Fibroblast of skin of back (primary cell): ENCODE results near the gene BFAR.
A peak's percentile ranks its signal among the peaks of the same experiment; 100 is the strongest.
"Not testable (repeated sequence)": the region's sequence is repeated elsewhere in the genome, so short reads cannot be mapped to it uniquely, and the experiment has no call there.

Experiments
- DNase-seq: peaks from one replicate; pipeline ENCODE4 v3.0.0-alpha.2; 2013

BFAR gene

DNA sequence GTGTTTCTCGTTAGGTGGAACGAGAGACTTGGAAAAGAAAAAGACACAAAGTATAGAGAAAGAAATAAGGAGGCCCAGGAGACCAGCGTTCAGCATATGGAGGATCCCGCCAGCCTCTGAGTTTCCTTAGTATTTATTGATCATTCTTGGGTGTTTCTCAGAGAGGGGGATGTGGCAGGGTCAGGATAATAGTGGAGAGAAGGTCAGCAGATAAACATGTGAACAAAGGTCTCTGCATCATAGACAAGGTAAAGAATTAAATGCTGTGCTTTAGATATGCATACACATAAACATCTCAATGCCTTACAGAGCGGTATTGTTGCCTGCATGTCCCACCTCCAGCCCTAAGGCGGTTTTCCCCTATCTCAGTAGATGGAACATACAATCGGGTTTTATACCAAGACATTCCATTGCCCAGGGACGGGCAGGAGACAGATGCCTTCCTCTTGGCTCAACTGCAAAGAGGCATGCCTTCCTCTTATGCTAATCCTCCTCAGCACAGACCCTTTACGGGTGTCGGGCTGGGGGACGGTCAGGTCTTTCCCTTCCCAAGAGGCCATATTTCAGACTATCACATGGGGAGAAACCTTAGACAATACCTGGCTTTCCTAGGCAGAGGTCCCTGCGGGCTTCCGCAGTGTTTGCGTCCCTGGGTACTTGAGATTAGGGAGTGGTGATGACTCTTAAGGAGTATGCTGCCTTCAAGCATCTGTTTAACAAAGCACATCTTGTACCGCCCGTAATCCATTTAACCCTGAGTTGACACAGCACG, 3.6 kb downstream of the BFAR start:
- not testable (repeated sequence) for DNase-seq

DNA sequence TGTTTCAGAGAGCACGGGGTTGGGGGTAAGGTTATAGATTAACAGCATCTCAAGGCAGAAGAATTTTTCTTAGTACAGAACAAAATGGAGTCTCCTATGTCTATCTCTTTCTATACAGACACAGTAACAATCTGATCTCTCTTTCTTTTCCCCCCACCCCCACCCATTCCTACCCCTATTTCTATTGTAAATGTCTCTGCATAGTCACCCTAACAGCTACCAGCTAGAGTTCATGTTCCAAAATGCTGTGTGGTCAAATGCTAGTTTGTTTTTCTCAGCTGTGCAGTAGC, 4.1 kb downstream of the BFAR start:
- DNase-seq, result not testable (repeated sequence)

DNA sequence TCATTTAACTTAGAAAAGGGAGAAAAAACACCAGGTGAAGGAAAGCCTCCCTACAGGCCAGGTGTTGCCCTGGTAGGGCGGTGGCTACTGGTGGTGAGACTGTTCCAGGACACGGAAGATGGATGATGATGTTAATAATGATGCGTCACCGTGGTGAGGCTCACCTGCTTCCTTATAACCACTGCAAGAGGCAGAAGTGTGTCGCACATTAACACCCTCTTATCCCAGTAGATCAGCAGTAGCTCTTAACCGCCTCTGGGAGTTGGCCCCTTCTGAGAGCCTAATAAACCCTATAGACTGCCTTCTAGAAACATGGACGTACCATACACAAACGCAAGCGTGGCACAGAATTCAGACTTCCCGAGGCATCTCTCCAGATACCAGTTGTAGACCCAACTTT, 7.8 kb downstream of the BFAR start:
- no peak for DNase-seq

DNA sequence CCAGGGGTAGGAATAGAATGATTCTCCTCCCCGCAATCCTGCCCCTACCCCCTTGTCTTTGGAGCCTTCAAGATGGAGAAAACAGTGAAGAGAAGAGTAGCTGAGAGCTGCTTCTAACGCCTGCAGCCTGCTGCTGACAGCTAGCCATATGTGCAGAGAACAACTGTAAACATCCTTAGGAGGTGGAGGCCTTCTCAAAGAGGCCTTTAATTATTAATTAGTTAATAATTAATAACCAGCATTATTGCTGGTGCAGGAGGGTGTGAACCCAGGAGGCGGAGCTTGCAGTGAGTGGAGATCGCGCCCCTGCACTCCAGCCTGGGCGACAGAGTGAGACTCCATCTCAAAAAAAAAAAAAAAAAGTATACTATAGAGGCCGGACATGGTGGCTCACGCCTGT, 8.5 kb downstream of the BFAR start:
- DNase-seq, result no peak

DNA sequence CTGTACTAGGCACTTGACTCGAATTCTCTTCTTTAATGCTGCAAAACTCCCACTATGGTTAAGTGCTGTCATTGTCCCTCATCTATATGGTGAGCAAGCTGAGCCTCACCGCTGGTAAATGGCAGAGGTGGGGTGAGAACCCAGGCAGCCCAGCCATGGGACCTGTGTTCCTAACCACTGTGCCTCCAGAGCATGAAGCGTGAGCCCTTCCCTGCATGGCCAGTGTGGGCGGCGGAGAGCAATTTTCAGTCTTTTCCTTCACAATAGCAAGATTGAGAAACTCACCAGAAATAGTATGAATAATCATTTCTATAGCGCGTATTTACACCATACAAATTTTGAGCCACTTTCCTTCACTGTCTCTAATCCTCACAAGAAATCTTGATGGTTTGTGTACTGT, 9.2 kb downstream of the BFAR start:
- no peak for DNase-seq

DNA sequence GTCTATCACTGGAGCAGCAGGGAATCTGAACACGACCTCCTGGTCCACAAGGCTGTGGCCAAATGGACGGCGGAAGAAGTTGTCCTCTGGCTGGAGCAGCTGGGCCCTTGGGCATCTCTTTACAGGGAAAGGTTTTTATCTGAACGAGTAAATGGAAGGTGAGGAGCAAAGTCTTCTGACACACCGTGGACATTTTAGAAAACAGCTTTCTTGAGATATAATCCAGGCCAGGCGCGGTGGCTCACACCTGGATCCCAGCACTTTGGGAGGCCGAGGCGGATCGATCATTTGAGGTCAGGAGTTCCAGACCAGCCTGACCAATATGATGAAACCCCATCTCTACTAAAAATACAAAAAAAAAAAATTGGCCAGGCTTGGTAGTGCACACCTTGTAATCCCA, 17.1 kb downstream of the BFAR start:
- DNase-seq, result no peak

DNA sequence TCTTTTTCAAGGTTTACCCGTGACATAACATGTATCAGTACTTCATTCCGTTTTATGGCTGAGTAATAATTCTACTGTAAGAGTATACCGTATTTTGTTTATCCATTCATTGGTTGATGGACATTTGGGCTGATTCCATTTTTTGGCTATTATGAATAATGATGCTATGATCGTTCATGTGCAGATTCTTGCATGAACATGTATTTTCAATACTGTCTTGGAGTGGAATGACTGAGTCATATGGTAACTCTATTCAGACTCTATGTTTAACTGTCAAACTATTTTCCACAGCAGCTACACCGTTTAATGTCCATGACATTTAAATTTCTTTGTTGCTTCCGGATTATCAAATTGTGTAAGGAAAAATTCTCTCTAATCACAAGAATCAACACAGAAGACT, 17.9 kb downstream of the BFAR start:
- no peak for DNase-seq

DNA sequence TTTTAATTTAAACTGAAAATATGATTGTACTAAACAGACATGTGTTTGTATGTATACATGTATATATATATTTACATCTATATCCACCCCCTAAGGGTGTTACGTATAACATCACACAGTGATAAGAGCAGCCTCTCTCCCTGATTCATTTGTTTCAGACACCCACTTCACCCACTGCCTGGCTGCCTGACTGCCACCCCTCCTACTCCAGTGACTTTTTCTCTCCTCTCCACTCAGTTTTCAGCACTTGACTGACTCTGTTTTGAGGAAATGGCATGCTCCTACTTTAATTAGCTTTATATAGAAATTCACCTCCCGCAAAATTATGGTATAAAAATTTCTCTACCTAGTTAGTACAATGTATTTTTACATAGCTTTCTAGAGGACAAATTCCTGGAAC, 20.0 kb downstream of the BFAR start:
- DNase-seq, result no peak

DNA sequence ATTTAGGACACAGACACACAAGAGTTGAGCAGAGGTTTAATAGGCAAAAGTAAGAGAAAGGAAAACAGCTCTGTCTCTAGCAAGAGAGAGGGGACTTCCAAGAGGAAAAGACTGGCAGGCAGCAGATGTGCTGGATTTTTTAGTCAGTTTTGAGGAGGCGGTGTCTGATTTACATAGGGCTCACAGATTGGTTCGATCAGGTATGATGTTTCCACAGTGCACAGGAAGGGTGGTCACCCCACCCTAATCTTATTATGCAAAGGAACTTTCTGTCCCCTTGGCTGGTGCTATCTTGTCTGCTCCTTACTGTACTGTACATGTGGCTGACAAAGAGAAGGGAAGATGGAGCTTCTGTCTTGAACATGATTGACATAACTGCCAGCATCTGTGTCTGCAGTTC, 25.3 kb downstream of the BFAR start:
- DNase-seq, result no peak

DNA sequence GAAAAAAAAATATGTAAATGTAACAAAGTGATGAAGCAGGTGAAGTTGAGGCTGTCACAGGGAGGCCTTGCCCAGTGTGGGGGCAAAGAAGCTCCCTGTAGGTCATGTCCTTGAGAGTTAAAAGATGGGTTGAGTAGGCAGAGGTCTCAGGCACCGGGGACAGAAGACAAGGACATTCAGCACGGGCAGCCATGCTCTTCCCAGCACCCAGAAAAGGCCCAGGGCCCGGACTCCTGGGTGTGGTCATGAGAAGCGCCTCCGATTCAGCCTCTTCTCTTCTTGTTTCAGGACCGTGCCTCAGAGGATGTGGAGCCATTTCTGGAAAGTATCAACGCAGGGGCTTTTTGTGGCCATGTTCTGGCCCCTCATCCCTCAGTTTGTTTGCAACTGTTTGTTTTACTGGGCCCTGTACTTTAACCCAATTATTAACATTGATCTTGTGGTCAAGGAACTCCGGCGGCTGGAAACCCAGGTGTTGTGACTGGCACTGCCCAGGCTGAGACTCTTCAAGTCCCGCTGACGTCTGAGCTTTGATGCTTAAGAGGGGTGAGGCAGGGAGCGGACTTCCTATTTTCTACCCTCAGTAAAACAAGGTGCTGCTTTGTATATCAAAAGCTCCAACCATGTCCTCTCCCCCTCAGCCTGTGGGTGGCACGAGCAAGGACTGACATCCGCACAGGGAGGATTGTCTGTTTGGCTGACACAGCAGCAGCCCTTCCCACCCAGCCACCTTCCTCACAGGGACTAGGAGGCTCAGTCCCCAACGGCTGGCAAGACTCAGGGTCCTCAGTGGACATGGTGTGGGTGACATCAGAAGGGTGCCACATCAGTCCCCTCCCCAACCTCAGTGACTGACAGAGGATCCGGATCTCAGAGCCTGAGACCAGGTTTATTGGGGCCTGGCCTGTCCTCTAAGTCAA, 34.9 kb downstream of the BFAR start:
- DNase-seq, result no peak

DNA sequence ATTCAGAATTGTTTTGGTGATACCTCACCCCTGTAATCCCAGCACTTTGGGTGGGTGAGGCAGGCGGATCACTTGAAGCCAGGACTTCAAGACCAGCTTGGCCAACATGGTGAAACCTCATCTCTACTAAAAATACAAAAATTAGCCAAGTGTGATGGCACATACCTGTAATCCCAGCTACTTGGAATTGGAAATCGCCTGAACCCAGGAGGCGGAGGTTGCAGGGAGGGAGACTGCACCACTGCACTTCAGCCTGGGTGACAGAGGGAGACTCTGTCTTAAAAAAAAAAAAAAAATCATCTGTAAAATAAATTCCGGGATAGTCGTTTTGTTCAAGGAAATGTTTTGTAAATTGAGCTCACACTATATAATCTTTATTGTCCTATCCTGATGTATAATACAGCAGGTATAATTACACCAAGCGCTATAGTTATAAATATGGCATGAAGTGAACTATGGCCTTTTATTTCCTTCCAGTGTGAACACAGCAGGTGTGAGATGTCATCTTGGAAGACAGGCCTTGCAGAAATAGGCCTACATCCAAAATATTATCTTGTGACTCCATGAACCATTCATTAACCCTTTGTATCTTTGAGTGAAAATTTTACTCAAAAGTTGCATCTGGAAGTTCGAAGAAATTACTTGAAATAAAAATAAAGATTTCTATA, 35.9 kb downstream of the BFAR start:
- DNase-seq, result no peak

DNA sequence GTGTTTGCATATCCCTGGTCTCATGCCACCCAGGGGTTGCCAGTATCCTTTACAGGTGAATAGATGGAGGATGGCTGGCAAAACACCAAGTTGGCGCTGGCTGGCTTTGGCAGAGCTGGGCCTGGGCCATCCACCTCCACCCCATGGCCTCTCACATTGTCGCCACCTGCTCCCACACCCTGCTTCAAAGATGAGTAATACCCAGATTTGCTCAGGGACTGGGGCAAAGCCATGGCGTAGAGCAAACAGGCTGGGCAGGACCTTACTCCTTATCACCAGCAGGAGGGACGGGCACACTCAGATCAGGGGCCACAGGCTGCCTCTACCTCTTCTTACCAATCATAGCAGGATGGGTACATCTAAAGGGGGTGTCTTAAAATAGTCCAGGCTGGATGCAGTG, 37.0 kb downstream of the BFAR start:
- no peak for DNase-seq

DNA sequence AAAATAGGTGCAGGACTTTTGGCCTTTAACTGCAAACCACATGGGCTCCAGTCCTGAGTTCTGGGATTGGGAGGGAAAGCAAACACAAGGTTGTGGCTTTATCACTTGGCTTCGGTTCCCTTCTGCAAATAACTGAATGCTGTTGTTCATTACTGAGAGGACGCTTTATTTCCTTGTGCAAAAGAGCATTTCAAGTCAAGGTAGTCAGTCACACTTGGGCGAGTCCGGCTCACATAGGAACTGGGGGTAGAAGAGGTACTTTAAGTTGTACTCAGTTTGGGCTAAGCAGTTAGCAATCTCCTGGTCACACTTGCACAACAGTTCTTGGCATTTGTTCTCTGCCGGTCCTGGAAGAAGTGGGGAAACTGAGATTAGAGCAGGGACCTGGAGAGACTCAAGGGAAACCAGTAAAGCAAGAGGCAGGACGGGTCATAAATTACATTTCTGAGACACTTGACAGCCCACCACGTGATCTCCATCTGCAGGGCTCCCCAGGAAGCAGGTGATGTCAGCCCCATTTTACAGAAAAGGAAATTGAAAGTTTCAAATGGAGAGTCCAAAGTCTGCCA, 39.7 kb downstream of the BFAR start:
- DNase-seq, result no peak

DNA sequence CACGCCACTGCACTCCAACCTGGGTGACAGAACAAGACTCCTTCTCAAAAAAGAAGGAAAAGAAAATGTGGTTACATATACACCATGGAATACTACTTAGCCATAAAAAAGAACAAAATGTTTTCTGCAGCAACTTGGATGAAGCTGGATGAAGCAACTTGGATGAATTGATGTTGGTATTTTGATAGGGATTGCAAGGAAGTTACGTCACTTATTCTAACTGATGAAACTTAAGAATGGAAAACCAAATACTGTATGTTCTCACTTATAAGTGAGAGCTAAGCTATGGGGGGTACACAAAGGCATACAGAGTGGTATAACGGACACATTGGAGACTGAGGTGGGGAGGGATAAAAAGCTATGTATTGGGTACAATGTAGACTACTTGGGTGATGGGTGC, 43.9 kb downstream of the BFAR start:
- DNase-seq, result no peak

DNA sequence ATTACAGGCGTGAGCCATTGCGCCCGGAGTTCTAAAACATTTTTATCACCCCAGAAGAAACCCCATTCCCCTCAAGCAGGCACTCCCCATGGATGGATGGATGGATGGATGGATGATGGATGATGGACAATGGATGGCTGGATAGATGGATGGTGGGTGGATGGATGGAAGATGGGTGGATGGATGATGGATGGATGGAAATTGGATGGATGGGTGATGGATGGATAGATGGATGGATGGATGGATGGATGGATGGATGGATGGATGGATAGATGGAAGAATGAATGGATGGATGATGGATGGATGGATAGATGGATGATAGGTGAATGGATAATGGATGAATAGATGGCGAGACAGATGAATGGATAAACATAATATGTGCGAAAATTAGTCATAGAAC, 44.9 kb downstream of the BFAR start:
- no peak for DNase-seq

DNA sequence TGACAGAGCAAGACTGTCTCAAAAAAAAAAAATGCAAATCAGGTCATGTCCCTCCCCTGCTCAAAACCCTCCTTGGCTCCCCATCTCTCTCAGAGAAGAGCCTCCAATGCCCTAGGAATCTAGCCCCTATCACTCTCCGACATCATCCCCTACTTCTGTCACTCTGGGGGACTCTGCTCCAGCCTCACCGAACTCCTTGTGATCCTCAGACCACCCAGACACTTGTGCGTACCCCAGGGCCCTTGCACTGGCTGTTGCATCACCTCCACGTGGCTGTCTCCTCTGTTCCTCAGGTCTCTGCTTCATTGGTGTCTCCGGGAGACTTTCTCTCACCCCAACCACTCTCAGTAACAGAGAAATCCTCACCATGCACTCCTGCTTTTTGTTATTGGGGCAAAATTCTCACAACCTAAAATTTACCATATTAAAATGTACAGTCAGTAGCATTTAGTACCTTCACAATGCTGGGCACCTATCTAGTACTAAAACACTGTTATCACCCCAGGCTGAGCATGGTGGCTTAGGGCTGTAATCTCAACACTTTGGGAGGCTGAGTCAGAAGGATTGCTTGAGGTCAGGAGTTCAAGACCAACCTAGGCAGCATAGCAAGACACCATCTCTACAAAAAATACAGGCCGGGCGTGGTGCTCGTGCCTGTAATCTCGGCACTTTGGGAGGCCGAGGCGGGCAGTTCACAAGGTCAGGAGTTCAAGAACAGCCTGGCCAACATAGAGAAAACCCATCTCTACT, 46.2 kb downstream of the BFAR start:
- DNase-seq, result no peak

DNA sequence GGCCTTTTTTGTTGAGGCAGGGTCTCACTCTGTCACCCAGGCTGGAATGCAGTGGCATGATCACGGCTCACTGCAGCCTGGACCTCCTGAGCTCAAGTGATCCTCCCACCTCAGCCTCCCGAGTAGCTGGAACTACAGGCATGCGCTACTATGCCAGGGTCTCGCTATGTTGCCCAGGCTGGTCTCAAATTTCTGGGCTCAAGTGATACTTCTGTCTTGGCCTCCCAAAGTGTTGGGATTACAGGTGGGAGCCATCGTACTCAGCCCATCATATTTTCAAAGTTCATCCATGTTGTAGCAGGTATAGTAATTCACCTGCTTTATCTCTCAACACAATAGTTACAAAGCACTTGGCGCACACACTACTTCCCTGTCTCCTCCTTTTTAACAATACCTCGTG, 47.6 kb downstream of the BFAR start:
- DNase-seq, result not testable (repeated sequence)

DNA sequence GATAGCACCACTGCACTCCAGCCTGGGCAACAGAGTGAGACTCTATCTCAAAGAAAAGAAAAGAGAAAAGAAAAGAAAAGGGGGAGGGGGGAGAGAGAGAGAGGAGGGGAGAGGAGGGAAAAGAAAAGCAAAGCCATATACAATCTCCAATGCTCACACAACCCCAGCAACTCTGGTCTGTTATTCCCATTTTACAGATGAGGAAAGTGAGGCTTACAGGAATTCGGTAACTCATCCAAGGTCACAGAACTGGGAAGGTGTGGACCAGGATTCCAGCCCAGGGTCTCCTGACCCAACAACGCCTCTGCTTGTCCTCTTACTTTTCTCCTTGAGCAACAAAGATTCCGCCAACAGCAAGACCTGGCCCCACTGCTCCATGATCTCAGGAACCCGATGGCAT, 48.4 kb downstream of the BFAR start:
- no peak for DNase-seq

DNA sequence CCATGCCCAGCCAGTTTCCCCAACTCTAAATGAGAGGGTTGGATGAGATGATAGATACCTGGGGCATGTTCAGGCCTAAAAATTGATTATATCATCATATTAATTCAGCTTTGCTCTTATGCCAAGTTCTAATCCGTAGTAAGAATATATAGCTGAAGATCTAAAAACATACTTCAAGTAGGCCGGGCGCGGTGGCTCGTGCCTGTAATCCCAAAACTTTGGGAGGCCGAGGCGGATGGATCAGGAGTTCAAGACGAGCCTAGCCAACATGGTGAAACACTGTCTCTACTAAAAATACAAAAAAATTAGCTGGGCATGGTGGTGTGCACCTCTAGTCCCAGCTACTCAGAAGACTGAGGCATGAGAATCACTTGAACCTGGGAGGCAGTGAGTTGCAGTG, 49.4 kb downstream of the BFAR start:
- DNase-seq, result no peak

DNA sequence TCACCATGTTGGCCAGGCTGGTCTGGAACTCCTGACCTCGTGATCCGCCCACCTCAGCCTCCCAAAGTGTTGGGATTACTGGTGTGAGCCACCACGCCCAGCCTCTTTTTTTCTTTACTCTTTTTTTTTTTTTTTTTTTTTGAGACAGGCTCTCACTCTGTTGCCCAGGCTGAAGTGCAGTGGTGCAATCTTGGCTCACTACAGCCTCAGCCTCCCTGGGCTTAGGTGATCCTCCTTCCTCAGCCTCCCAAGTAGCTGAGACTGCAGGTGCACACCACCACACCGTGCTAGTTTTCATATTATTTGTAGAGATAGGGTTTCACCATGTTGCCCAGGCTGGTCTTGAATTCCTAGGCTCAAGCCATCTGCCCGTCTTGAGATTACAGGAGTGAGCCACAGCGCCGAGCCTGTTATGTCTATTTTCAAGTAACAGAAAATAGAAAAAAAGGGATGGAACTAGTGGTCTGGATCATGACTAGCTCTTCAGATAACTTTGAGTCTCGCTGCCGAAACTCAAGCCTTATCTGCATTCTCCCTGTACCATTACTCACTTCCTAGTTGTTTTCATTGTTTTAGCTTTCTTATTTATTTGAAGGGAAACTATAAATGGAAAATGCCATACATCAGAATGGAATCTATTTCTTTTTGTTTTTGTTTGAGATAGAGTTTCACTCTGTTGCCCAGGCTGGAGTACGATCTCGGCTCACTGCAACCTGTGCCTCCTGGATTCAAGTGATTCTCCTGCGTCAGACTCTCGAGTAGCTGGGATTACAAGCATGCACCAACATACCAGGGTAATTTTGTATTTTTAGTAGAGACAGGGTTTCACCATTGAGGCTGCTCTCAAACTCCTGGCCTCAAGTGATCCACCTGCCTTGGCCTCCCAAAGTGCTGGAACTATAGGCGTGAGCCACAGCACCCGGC, 53.4 kb downstream of the BFAR start:
- DNase-seq, result peak; percentile 17

DNA sequence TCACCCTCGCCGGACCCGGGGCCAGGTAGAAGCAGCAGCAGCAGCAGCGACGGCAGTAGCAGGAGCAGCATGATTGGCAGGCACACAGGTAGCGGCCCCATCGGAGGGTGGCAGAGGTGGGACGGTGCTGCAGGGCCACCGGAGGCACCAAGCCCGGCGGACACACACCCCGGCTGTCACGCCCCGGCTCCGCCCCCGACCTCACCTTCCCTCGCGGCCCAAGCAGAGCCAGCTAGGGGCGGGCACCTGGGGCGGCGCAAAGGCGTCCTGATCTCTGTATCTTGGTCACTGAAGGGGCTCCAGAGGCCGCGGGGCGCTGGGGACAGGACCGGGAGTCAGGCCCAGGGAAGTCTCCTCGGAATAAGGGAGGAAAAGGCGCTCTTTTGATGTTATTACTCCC, 61.4 kb downstream of the BFAR start, which contains the start of gene PLA2G10:
TSS of gene PLA2G10 (minus strand) at position 180 of the 400 bp plus-strand sequence. CDS start at position 101, 79 bp downstream.
- DNase-seq, result not testable (repeated sequence)
